Dorsolateral prefrontal cortex (tissue), 118 donors: ENCODE measurements around the gene STUM. TPM values are rescaled to one million over a fixed set of nuclear protein-coding genes. Genes with fewer than 3 reads are reported as not detected.

Experiments used
- total RNA-seq, 120 experiments: library from RNA; stranded (reverse); gene quantifications; one replicate each; pipeline versions ENCODE4 v1.2.3 to v1.2.4, GENCODE V29; 2022

The STUM gene
- total RNA-seq, 120 experiments from 2014 or later = 10.6 to 64.7 (median 29.9) TPM

Other genes with a start within 250 kb of the STUM start
- gene LIN9, start 239.6 kb upstream of the STUM start, total RNA-seq = 1 to 10 TPM; 1.7 to 6.8 (median 3.2) TPM
- 100 to 1,000 TPM in 78 of 120 experiments, 10 to 100 TPM in 42; 74.8 to 140 (median 105) TPM for gene PARP1, start 140.7 kb upstream of the STUM start, total RNA-seq
- gene ITPKB, start 190.5 kb downstream of the STUM start, total RNA-seq = 100 to 1,000 TPM in 108 of 120 experiments, 10 to 100 TPM in 12; 68.5 to 431 (median 142) TPM